MCF 10A (cell line): ENCODE measurements around the gene SDK1. TPM values are rescaled to one million over a fixed set of nuclear protein-coding genes. Genes with fewer than 3 reads are reported as not detected.

Experiments
- BruUV-seq: library from RNA; stranded (reverse); fragments of 400-500 nt; replicated peaks from 2 replicates; lab custom pipeline; 2021; lab: Mats Ljungman, UMichigan
- CTCF ChIA-PET: fragments of 300-600 bp; sonication (Branson Sonifier 250); formaldehyde crosslinking; extraction: SDS; loops from one replicate; lab custom pipeline; 2021; ENCODE audit warnings: antibody characterized with exemption, inconsistent platforms; lab: Yijun Ruan, JAX
- POLR2A ChIA-PET: fragments of 300-600, 350-650 bp; sonication (Branson Sonifier 250); formaldehyde crosslinking; extraction: SDS; loops from one replicate; lab custom pipeline; 2020; ENCODE audit warnings: antibody characterized with exemption, inconsistent platforms; lab: Yijun Ruan, JAX
- DNase-seq: peaks from one replicate; pipeline ENCODE4 v3.0.0-alpha.2; 2018; ENCODE audit not compliant: unreplicated experiment
- H3K27ac Mint-ChIP-seq: one replicate; pipeline ENCODE4 v1.8.0; 2022; ENCODE audit warnings: mild to moderate bottlenecking, low read depth, mixed read lengths; ENCODE audit not compliant: unreplicated experiment
- H3K27me3 Mint-ChIP-seq: one replicate; pipeline ENCODE4 v1.8.0; 2022; ENCODE audit warnings: mixed read lengths; ENCODE audit not compliant: insufficient read depth, unreplicated experiment
- H3K36me3 Mint-ChIP-seq: one replicate; pipeline ENCODE4 v1.8.0; 2022; ENCODE audit warnings: mild to moderate bottlenecking, moderate library complexity, mixed read lengths; ENCODE audit not compliant: insufficient read depth, unreplicated experiment
- H3K4me1 Mint-ChIP-seq: one replicate; pipeline ENCODE4 v1.8.0; 2022; ENCODE audit warnings: mixed read lengths; ENCODE audit not compliant: insufficient read depth, unreplicated experiment
- H3K4me3 Mint-ChIP-seq: one replicate; pipeline ENCODE4 v1.8.0; 2022; ENCODE audit warnings: mild to moderate bottlenecking, moderate library complexity, mixed read lengths; ENCODE audit not compliant: unreplicated experiment
- H3K9me3 Mint-ChIP-seq: one replicate; pipeline ENCODE4 v1.8.0; 2022; ENCODE audit warnings: mixed read lengths; ENCODE audit not compliant: unreplicated experiment
- intact Hi-C: fragments of 100-400 bp; cut with micrococcal nuclease; formaldehyde crosslinking; loops from 2 replicates; pipeline ENCODE4 v1.14.1; 2022
- total RNA-seq: library from RNA; stranded (reverse); gene quantifications from 2 replicates; pipeline ENCODE4 v1.2.3, GENCODE V29; 2022
- TF ChIP-seq, protein P1 (sequence below): fragments of 200-600 bp; IDR thresholded peaks from one replicate; pipeline ENCODE4 v1.8.0; 2022; ENCODE audit warnings: antibody characterized with exemption, mild to moderate bottlenecking; ENCODE audit not compliant: unreplicated experiment

SDK1 gene
- total RNA-seq, 1 experiment from 2014 or later, result 3.3 TPM

DNA sequence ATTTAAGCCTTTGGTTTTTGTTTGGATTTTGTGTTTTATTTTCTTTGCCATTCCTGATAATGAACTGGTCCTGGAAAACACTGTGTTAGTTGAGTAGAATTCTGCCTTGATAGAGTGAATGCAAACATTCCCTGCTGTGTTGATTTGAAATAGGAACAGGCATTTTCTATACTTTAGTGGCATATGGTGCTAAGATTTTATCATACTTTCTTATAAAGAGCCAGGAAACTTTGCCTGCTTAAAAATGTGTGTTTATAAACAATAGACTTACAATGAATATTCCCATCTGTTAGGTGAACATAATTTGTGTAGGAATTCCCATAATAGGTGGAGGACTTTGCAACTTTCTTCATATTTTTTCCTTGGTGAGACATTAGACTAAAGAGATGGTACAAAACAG is 333.3 kb downstream of the SDK1 start:
- no peaks in the 10 kb centered on the region for H3K4me1 Mint-ChIP-seq
- H3K9me3 Mint-ChIP-seq, result peaks cover 13% of the 10 kb centered on the region
- POLR2A ChIA-PET, result no interaction called here
- H3K27ac Mint-ChIP-seq, result no peak overlapping the region
- no peaks in the 10 kb centered on the region for H3K27me3 Mint-ChIP-seq
- no peaks in the 10 kb centered on the region for H3K36me3 Mint-ChIP-seq
- H3K4me3 Mint-ChIP-seq, result no peak overlapping the region
- intact Hi-C loops, result no loop called here
- BruUV-seq, result no TSS peak
- TF ChIP-seq, protein P1, sequence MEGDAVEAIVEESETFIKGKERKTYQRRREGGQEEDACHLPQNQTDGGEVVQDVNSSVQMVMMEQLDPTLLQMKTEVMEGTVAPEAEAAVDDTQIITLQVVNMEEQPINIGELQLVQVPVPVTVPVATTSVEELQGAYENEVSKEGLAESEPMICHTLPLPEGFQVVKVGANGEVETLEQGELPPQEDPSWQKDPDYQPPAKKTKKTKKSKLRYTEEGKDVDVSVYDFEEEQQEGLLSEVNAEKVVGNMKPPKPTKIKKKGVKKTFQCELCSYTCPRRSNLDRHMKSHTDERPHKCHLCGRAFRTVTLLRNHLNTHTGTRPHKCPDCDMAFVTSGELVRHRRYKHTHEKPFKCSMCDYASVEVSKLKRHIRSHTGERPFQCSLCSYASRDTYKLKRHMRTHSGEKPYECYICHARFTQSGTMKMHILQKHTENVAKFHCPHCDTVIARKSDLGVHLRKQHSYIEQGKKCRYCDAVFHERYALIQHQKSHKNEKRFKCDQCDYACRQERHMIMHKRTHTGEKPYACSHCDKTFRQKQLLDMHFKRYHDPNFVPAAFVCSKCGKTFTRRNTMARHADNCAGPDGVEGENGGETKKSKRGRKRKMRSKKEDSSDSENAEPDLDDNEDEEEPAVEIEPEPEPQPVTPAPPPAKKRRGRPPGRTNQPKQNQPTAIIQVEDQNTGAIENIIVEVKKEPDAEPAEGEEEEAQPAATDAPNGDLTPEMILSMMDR, result no peak
- DNase-seq, result no peak
- CTCF ChIA-PET, result interaction anchor here (0.9 kb wide), 1 partner anchor 18 kb away, joined by 3 read pairs; no protein-coding TSS in a partner anchor

DNA sequence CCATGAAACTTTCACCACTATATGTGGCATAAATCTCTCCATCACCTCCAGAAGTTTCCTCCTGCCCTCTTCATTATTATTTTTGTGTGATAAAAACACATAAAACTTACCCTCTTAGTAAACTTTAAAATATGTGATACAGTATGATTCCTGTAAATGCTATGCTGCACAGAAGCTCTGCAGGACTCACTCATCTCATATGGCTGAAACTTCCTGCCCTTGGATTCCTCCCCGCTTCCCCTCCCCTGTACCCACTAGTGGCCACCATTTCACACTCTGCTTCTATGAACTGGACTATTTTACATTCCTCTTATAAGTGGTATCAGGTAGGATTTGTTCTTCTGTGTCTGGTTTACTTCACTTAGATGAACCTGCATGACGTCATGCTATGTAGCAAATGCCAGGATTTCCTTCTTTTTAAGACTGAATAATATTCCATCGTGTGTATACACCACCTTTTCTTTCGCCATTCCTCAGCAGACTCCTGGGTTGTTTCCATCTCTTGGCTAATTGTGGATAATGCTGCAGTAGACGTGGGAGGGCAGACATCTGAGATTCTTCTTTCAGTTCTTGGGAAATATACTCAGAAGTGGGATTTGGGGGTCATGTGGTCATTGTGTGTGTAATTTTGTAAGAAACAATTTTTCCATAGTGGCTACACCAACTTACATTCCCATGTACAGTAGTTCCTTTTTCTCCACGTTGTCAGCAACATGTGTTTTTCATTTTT is 335.2 kb downstream of the SDK1 start:
- intact Hi-C loops, result no loop called here
- ChIA-PET CTCF (interaction anchor here (0.6 to 0.7 kb wide), 2 partner anchors 13 to 247 kb away, joined by 3 read pairs; no protein-coding TSS in a partner anchor), POLR2A (interaction anchor here (0.7 to 1.4 kb wide), 2 partner anchors 10 to 199 kb away, joined by 3 read pairs; no protein-coding TSS in a partner anchor)

DNA sequence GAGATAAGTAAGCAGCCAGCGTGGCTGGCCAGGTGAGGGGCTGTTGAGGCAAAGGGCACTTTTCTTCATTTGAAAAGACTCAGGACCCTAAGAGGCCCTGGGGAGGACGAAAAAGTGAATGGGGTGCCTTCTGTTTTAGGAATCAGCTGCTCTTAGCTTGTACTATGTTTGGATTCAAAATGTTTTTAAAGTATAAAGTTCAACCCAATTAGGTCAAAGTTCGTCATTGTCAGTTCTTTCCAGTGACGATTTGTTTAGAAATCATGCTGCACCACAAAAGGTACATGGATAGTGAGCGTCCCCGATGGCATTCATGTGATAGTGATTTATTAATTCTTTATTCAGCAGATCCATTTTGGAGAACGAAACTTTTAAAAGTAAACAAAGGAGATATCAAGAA is 338.2 kb downstream of the SDK1 start:
- no peaks in the 10 kb centered on the region for H3K9me3 Mint-ChIP-seq
- intact Hi-C loops, result no loop called here
- H3K36me3 Mint-ChIP-seq, result no peaks in the 10 kb centered on the region
- POLR2A ChIA-PET, result interaction anchor here (0.8 kb wide), 1 partner anchor 75 kb away, joined by 4 read pairs; no protein-coding TSS in a partner anchor
- DNase-seq, result no peak
- CTCF ChIA-PET, result interaction anchor here (0.6 kb wide), 1 partner anchor 775 kb away, joined by 3 read pairs; no protein-coding TSS in a partner anchor
- no peak overlapping the region for H3K27ac Mint-ChIP-seq
- H3K4me3 Mint-ChIP-seq, result no peak overlapping the region
- BruUV-seq, result no TSS peak
- H3K4me1 Mint-ChIP-seq, result no peaks in the 10 kb centered on the region
- H3K27me3 Mint-ChIP-seq, result no peaks in the 10 kb centered on the region
- TF ChIP-seq, protein P1, result no peak

More for the DNA sequence above, 335.2 kb downstream of the SDK1 start:
- Mint-ChIP-seq H3K27ac (no peak overlapping the region), H3K9me3 (no peaks in the 10 kb centered on the region), H3K4me1 (no peaks in the 10 kb centered on the region), H3K4me3 (no peak overlapping the region), H3K27me3 (no peaks in the 10 kb centered on the region), H3K36me3 (no peaks in the 10 kb centered on the region)
- DNase-seq, result no peak
- TF ChIP-seq, protein P1, result no peak
- BruUV-seq, result no TSS peak

DNA sequence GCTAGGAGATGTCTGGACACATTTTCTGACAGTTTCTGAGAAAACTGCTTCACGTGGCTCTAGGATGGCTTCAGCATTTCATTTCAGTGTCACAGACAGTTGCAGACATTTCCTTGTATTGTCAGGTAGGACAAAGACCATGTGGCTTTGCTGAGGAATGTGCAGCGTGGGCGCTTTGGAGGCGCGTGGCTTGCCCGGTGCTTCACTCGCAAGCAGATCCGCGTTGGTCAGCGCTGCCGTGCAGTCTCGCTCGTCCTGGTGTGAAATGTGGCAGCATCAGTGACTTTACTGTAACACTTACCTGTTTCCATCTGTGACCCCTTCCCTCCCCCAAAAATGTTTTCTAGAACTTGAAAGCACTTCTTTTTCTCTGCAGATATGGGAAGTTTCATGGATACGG is 340.5 kb downstream of the SDK1 start:
- no peak overlapping the region for H3K4me3 Mint-ChIP-seq
- no peaks in the 10 kb centered on the region for H3K36me3 Mint-ChIP-seq
- TF ChIP-seq, protein P1, result no peak
- no TSS peak for BruUV-seq
- DNase-seq, result no peak
- POLR2A ChIA-PET, result no interaction called here
- no peak overlapping the region for H3K27ac Mint-ChIP-seq
- no peaks in the 10 kb centered on the region for H3K9me3 Mint-ChIP-seq
- no peaks in the 10 kb centered on the region for H3K4me1 Mint-ChIP-seq
- CTCF ChIA-PET, result interaction anchor here (0.6 kb wide), 1 partner anchor 184 kb away, joined by 3 read pairs; no protein-coding TSS in a partner anchor
- intact Hi-C loops, result no loop called here
- H3K27me3 Mint-ChIP-seq, result no peaks in the 10 kb centered on the region
